Uterine smooth muscle cell (primary cell): ENCODE results near the gene VSIG8. TPM values are rescaled to one million over a fixed set of nuclear protein-coding genes. Genes with fewer than 3 reads are reported as not detected.

ENCODE experiments used
- total RNA-seq: library from RNA; depleted of rRNA; stranded (reverse); fragments of >200 nt; gene quantifications from 2 replicates; pipeline ENCODE4 v1.2.3, GENCODE V29; 2014

The VSIG8 gene
- 0.12 TPM in 1 of 2 replicates, not detected in the other for total RNA-seq

GRCh38 chr1:159862557-159862956 is at the start of gene VSIG8:
Gene VSIG8, minus strand, starts transcription at chr1:159862657. Its CDS starts 136 bp downstream, at chr1:159862521.

DNA sequence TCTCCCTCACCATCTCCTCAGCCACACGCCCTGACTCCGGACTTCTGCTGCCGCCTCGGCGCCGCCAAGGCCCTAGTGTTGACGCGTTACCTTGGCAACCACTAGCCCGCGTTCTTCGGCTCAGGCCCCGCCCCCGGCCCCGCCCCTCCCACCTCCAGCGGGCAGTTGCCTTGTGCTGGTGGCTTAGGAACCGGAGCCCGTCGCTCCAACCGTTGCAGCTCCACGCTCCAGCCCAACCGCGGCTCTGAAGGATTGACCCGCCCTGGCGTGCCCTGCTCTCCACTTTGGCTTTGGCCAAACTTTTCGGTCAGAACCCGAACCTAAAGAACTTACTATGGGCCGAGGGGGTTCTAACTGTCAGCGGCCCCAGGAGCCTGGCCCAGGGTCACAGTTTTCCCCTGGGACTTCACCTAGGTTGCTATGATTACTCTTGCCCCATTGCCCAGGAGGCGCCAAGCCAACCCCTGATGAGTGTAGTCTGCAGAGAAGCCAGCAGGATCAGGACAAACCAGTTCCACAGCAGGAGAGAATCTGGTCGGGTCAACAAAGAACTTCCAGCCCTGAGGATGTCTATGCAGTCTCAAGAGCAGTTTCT is 37.7 kb upstream of the VSIG8 start, which contains the start of gene CFAP45:
Gene CFAP45, minus strand, starts transcription at position 80 of the 595 bp plus-strand sequence. Its CDS starts 67 bp downstream, at position 13.

DNA sequence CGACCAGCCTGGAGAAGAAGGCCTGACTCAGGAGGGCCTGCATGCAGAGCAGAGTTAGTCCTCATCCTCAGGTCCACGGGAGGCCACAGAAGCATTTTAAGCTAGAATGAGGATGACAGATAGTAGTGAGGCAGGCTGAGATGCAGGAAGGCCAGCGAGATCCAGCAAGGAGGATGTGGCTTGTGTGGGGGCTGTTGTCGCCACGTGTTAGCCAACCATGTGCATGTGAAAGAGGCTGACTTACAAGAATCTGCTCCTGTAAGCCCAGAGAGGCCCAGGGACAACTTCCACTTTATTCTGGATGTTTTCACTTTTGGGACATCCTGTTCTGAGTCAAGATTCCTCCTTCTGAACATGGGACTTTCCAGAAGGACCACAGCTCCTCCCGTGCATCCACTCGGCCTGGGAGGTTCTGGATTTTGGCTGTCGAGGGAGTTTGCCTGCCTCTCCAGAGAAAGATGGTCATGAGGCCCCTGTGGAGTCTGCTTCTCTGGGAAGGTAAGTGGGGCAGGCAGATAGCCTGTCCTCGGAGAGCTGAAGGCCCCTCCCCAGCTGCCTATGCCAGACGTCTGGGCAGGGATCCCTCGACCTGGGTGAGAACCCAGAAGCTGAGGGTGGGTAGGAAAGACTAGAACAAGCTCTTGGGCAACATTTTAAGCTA is 35.9 kb downstream of the VSIG8 start, which contains the start of gene SLAMF8:
Gene SLAMF8, plus strand, starts transcription at position 433 of the 661 bp plus-strand sequence. Its CDS starts 26 bp downstream, at position 459.

Other genes with a start within 250 kb of the VSIG8 start
- not detected in 2 replicates for gene CRP, start 148.1 kb downstream of the VSIG8 start, total RNA-seq
- gene DUSP23, start 81.7 kb downstream of the VSIG8 start, total RNA-seq = 10.5 and 15.2 TPM in 2 replicates
- not detected in 2 replicates for gene FCRL6, start 60.3 kb downstream of the VSIG8 start, total RNA-seq
- 0.11 TPM in 1 of 2 replicates, not detected in the other for gene SLAMF8, start 35.8 kb downstream of the VSIG8 start, total RNA-seq
- gene CFAP45, start 37.5 kb upstream of the VSIG8 start, total RNA-seq = 0.62 and 1.1 TPM in 2 replicates
- gene TAGLN2, start 62.9 kb upstream of the VSIG8 start, total RNA-seq = 187 and 331 TPM in 2 replicates
- under 0.01 TPM in 1 of 2 replicates, not detected in the other for gene IGSF9, start 83.0 kb upstream of the VSIG8 start, total RNA-seq
- gene SLAMF9, start 91.6 kb upstream of the VSIG8 start, total RNA-seq = not detected in 2 replicates
- gene PIGM, start 169.3 kb upstream of the VSIG8 start, total RNA-seq = 3.1 and 4.0 TPM in 2 replicates
- gene KCNJ10, start 207.5 kb upstream of the VSIG8 start, total RNA-seq = under 0.01 TPM in 1 of 2 replicates, not detected in the other
- not detected in 2 replicates for gene KCNJ9, start 218.9 kb upstream of the VSIG8 start, total RNA-seq
- 12.3 and 32.0 TPM in 2 replicates for gene IGSF8, start 236.0 kb upstream of the VSIG8 start, total RNA-seq